ENCODE results near the gene H2BK1. TPM values are rescaled to one million over a fixed set of nuclear protein-coding genes. Genes with fewer than 3 reads are reported as not detected.

H2BK1 gene
- total and polyA plus RNA-seq, 2 of the 13 experiments (the other 11 are each of a cell fraction or from before 2014, with no cell fraction given) = not detected

DNA sequence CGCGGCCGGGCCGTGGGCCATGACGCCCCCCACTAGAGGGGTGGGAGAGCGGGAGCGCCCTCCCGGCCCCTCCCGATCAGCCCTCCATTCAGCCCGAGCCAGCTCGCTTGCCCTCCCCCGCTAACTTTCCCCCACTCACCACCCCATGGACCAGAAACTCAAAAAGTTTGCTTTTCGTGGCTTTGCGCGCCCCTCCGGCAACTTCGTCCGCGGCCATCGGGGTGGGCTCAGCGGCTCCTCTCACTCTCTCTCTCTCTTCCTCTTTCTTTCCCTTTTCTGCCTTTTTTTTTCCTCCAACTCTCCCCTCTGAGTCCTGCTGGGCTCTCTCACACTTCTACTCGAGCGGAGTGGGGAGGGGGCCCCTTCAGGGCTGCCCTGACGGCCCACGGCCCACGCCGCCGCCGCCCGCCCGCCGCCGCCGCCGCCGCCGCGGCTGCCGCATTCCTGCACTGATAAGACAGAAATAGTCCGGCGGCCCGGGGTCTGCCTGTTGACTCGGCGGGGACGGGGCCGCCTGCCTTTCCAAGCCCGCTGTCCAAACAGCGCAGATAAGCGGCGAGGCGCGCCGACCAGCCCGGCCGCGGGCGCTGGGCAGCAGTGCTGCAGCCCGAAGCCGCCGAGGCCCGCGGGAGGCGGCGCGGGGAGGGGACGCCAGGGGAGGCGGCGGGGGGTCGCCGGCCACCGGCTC lies 38.2 kb upstream of the H2BK1 start, which contains the start of gene SMARCD3 (continued):
- TF ChIP-seq, protein P1, sequence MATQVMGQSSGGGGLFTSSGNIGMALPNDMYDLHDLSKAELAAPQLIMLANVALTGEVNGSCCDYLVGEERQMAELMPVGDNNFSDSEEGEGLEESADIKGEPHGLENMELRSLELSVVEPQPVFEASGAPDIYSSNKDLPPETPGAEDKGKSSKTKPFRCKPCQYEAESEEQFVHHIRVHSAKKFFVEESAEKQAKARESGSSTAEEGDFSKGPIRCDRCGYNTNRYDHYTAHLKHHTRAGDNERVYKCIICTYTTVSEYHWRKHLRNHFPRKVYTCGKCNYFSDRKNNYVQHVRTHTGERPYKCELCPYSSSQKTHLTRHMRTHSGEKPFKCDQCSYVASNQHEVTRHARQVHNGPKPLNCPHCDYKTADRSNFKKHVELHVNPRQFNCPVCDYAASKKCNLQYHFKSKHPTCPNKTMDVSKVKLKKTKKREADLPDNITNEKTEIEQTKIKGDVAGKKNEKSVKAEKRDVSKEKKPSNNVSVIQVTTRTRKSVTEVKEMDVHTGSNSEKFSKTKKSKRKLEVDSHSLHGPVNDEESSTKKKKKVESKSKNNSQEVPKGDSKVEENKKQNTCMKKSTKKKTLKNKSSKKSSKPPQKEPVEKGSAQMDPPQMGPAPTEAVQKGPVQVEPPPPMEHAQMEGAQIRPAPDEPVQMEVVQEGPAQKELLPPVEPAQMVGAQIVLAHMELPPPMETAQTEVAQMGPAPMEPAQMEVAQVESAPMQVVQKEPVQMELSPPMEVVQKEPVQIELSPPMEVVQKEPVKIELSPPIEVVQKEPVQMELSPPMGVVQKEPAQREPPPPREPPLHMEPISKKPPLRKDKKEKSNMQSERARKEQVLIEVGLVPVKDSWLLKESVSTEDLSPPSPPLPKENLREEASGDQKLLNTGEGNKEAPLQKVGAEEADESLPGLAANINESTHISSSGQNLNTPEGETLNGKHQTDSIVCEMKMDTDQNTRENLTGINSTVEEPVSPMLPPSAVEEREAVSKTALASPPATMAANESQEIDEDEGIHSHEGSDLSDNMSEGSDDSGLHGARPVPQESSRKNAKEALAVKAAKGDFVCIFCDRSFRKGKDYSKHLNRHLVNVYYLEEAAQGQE (IDR thresholded peaks at IDR 0.05; ENCODE audit: borderline replicate concordance in 1 of 2, low read depth in 1 of 2, low read length in 2 of 2) = no peak
- TF ChIP-seq, protein P2, sequence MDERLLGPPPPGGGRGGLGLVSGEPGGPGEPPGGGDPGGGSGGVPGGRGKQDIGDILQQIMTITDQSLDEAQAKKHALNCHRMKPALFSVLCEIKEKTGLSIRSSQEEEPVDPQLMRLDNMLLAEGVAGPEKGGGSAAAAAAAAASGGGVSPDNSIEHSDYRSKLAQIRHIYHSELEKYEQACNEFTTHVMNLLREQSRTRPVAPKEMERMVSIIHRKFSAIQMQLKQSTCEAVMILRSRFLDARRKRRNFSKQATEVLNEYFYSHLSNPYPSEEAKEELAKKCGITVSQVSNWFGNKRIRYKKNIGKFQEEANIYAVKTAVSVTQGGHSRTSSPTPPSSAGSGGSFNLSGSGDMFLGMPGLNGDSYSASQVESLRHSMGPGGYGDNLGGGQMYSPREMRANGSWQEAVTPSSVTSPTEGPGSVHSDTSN (CRISPR knock-in tag; IDR thresholded peaks at IDR 0.05) = no peak
- TF ChIP-seq TSC22D2 (CRISPR knock-in tag; IDR thresholded peaks at IDR 0.05; ENCODE audit: borderline replicate concordance) (no peak), HDAC6 (IDR thresholded peaks at IDR 0.05; ENCODE audit: low read depth, low read length) (no peak), RNF2 (conservative IDR thresholded peaks at IDR 0.05; ENCODE audit: low read depth) (no peak), ZNF563 (CRISPR knock-in tag; IDR thresholded peaks at IDR 0.05) (no peak), ZKSCAN5 (CRISPR knock-in tag; IDR thresholded peaks at IDR 0.05) (no peak), ZSCAN12 (CRISPR knock-in tag; IDR thresholded peaks at IDR 0.05) (no peak), FOXA1 (IDR thresholded peaks at IDR 0.05) (no peak), FOXA1 (CRISPR knock-in tag; IDR thresholded peaks at IDR 0.05) (peak; percentile 37)
- TF ChIP-seq, protein P3, sequence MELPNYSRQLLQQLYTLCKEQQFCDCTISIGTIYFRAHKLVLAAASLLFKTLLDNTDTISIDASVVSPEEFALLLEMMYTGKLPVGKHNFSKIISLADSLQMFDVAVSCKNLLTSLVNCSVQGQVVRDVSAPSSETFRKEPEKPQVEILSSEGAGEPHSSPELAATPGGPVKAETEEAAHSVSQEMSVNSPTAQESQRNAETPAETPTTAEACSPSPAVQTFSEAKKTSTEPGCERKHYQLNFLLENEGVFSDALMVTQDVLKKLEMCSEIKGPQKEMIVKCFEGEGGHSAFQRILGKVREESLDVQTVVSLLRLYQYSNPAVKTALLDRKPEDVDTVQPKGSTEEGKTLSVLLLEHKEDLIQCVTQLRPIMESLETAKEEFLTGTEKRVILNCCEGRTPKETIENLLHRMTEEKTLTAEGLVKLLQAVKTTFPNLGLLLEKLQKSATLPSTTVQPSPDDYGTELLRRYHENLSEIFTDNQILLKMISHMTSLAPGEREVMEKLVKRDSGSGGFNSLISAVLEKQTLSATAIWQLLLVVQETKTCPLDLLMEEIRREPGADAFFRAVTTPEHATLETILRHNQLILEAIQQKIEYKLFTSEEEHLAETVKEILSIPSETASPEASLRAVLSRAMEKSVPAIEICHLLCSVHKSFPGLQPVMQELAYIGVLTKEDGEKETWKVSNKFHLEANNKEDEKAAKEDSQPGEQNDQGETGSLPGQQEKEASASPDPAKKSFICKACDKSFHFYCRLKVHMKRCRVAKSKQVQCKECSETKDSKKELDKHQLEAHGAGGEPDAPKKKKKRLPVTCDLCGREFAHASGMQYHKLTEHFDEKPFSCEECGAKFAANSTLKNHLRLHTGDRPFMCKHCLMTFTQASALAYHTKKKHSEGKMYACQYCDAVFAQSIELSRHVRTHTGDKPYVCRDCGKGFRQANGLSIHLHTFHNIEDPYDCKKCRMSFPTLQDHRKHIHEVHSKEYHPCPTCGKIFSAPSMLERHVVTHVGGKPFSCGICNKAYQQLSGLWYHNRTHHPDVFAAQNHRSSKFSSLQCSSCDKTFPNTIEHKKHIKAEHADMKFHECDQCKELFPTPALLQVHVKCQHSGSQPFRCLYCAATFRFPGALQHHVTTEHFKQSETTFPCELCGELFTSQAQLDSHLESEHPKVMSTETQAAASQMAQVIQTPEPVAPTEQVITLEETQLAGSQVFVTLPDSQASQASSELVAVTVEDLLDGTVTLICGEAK (IDR thresholded peaks at IDR 0.05) = no peak
- TF ChIP-seq, protein P3 (CRISPR knock-in tag; IDR thresholded peaks at IDR 0.05) = no peak
- TF ChIP-seq, protein P4, sequence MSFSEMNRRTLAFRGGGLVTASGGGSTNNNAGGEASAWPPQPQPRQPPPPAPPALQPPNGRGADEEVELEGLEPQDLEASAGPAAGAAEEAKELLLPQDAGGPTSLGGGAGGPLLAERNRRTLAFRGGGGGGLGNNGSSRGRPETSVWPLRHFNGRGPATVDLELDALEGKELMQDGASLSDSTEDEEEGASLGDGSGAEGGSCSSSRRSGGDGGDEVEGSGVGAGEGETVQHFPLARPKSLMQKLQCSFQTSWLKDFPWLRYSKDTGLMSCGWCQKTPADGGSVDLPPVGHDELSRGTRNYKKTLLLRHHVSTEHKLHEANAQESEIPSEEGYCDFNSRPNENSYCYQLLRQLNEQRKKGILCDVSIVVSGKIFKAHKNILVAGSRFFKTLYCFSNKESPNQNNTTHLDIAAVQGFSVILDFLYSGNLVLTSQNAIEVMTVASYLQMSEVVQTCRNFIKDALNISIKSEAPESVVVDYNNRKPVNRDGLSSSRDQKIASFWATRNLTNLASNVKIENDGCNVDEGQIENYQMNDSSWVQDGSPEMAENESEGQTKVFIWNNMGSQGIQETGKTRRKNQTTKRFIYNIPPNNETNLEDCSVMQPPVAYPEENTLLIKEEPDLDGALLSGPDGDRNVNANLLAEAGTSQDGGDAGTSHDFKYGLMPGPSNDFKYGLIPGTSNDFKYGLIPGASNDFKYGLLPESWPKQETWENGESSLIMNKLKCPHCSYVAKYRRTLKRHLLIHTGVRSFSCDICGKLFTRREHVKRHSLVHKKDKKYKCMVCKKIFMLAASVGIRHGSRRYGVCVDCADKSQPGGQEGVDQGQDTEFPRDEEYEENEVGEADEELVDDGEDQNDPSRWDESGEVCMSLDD (CRISPR knock-in tag; IDR thresholded peaks at IDR 0.05; ENCODE audit: borderline replicate concordance) = no peak
